Fibroblast of mammary gland (primary cell): ENCODE measurements around the gene WNK4.

Source experiments
- DNase-seq: peaks from one replicate; pipeline ENCODE4 v3.0.0-alpha.2; 2010; ENCODE audit warnings: low read depth
- H3K4me3 ChIP-seq: 2 replicates; pipeline ENCODE4 v1.5.1; 2011; ENCODE audit warnings: low read depth, mild to moderate bottlenecking, low read length, moderate library complexity; ENCODE audit not compliant: control insufficient read depth
- CTCF ChIP-seq: conservative IDR thresholded peaks from 2 replicates; pipeline ENCODE4 v1.5.1; 2011; ENCODE audit warnings: low read depth, low read length, inconsistent platforms; ENCODE audit not compliant: control insufficient read depth, insufficient read depth

WNK4 gene

GRCh38 chr17:42782166-42783061 lies 2.0 kb downstream of the WNK4 start:
- no peak for DNase-seq
- H3K4me3 ChIP-seq = peak overlapping the region; percentile 64
- no peak for TF ChIP-seq CTCF

- TF ChIP-seq CTCF = no peak
- peak; percentile 75 for DNase-seq
- peak overlapping the region; percentile 64 for H3K4me3 ChIP-seq
Measured at GRCh38 chr17:42783062-42783790, 2.8 kb downstream of the WNK4 start.

- H3K4me3 ChIP-seq = no peak overlapping the region
- no peak for DNase-seq
- TF ChIP-seq CTCF = no peak
Measured at GRCh38 chr17:42783791-42784138, 3.4 kb downstream of the WNK4 start.

GRCh38 chr17:42784409-42784808 lies 4.0 kb downstream of the WNK4 start:
- no peak for TF ChIP-seq CTCF
- no peak for DNase-seq
- no peak overlapping the region for H3K4me3 ChIP-seq

- no peak for TF ChIP-seq CTCF
- DNase-seq = no peak
- no peak overlapping the region for H3K4me3 ChIP-seq
Measured at GRCh38 chr17:42784811-42785592, 4.6 kb downstream of the WNK4 start.

GRCh38 chr17:42787266-42787665 lies 6.9 kb downstream of the WNK4 start:
- TF ChIP-seq CTCF = no peak
- H3K4me3 ChIP-seq = no peak overlapping the region
- no peak for DNase-seq
